Natural killer cell (primary cell): ENCODE measurements around the gene NPY. TPM values are rescaled to one million over a fixed set of nuclear protein-coding genes. Genes with fewer than 3 reads are reported as not detected.

Experiments
- ATAC-seq, 3 donors: fragments of 150-1000 bp in 2 of 3; fragments of 200-7000 bp in 1 of 3; cut with Tn5 transposase; 1 replicate in 1 of 3; 2 replicates in 2 of 3; pipeline ENCODE4 v1.10.0; 2021; ENCODE audit warnings: mild to moderate bottlenecking in 2 of 3, moderate library complexity in 2 of 3
- DNase-seq, 2 donors: peaks; one replicate each; pipeline versions ENCODE4 v3.0.0 to v3.0.0-alpha.2; 2013 to 2021; ENCODE audit warnings: mixed read lengths in 1 of 2
- H3K27ac ChIP-seq: one replicate; pipeline ENCODE4 v1.5.1; 2013; ENCODE audit warnings: mild to moderate bottlenecking, low read length
- H3K27me3 ChIP-seq: one replicate; pipeline ENCODE4 v1.6.1; 2013; ENCODE audit warnings: low read length; ENCODE audit not compliant: control insufficient read depth, insufficient read depth
- H3K36me3 ChIP-seq: one replicate; pipeline ENCODE4 v1.6.1; 2013; ENCODE audit warnings: low read length; ENCODE audit not compliant: control insufficient read depth, insufficient read depth
- H3K4me1 ChIP-seq: one replicate; pipeline ENCODE4 v1.6.1; 2013; ENCODE audit warnings: low read length; ENCODE audit not compliant: control insufficient read depth, insufficient read depth
- H3K4me3 ChIP-seq: one replicate; pipeline ENCODE4 v1.5.1; 2013; ENCODE audit warnings: low read length
- H3K9me3 ChIP-seq: one replicate; pipeline ENCODE4 v1.6.1; 2013; ENCODE audit warnings: low read length; ENCODE audit not compliant: control insufficient read depth, insufficient read depth
- H3K27ac Mint-ChIP-seq, 2 donors: one replicate each; pipeline ENCODE4 v1.8.0; 2022; ENCODE audit warnings: mild to moderate bottlenecking in 2 of 2, mixed read lengths in 2 of 2, moderate library complexity in 1 of 2
- H3K27me3 Mint-ChIP-seq, 2 donors: one replicate each; pipeline ENCODE4 v1.8.0; 2022; ENCODE audit warnings: low read depth in 2 of 2, mixed read lengths in 2 of 2
- H3K36me3 Mint-ChIP-seq: one replicate; pipeline ENCODE4 v1.8.0; 2022; ENCODE audit warnings: mixed read lengths
- H3K4me1 Mint-ChIP-seq, 2 donors: one replicate each; pipeline ENCODE4 v1.8.0; 2022; ENCODE audit warnings: mixed read lengths in 2 of 2
- H3K4me3 Mint-ChIP-seq: one replicate; pipeline ENCODE4 v1.8.0; 2022; ENCODE audit warnings: mild to moderate bottlenecking, moderate library complexity, mixed read lengths
- H3K9me3 Mint-ChIP-seq, 2 donors: one replicate each; pipeline ENCODE4 v1.8.0; 2022; ENCODE audit warnings: mixed read lengths in 2 of 2
- CTCF ChIP-seq: fragments of 200-600 bp; IDR thresholded peaks from one replicate; pipeline ENCODE4 v1.8.0; 2022; ENCODE audit warnings: antibody characterized with exemption
- WGBS: methylation state at CpG from one replicate; pipeline ENCODE4 v1.1.7; 2013; ENCODE audit warnings: missing lambda C conversion rate; ENCODE audit not compliant: insufficient coverage; 5-methylcytosine and 5-hydroxymethylcytosine counted together
- intact Hi-C: fragments of 100-400 bp; cut with micrococcal nuclease; formaldehyde crosslinking; loops from one replicate; pipeline ENCODE4 v1.14.2; 2022
- total RNA-seq, 4 donors: library from RNA; stranded (reverse); fragments of 120-200 nt in 1 of 4; gene quantifications; one replicate each; pipeline versions ENCODE4 v1.2.3 to v1.2.4, GENCODE V29; 2013 to 2022

NPY gene
- total RNA-seq, 3 donors from 2014 or later (not counting 1 experiment from before 2014, with no cell fraction given): not detected

GRCh38 chr7:24337180-24337579 lies 53.2 kb downstream of the NPY start:
- H3K9me3 Mint-ChIP-seq: peaks cover 0 to 4% of the 10 kb centered on the region in 2 donors
- no peaks in the 10 kb centered on the region for H3K36me3 ChIP-seq
- no peak overlapping the region for H3K4me3 Mint-ChIP-seq
- no peaks in the 10 kb centered on the region for H3K4me1 ChIP-seq
- no peaks in the 10 kb centered on the region for H3K9me3 ChIP-seq
- intact Hi-C loops: no loop called here
- no peaks in the 10 kb centered on the region for H3K27me3 ChIP-seq
- H3K36me3 Mint-ChIP-seq: no peaks in the 10 kb centered on the region
- H3K27ac Mint-ChIP-seq: no peak overlapping the region
- no peak for ATAC-seq
- H3K4me1 Mint-ChIP-seq: no peaks in the 10 kb centered on the region
- no peak for TF ChIP-seq CTCF
- no peak for DNase-seq
- 42% methylated on average over 6 of the region's 6 CpGs for WGBS
- H3K4me3 ChIP-seq: no peak overlapping the region
- peaks cover 12 to 31% of the 10 kb centered on the region in 2 donors for H3K27me3 Mint-ChIP-seq
- H3K27ac ChIP-seq: no peak overlapping the region

DNA sequence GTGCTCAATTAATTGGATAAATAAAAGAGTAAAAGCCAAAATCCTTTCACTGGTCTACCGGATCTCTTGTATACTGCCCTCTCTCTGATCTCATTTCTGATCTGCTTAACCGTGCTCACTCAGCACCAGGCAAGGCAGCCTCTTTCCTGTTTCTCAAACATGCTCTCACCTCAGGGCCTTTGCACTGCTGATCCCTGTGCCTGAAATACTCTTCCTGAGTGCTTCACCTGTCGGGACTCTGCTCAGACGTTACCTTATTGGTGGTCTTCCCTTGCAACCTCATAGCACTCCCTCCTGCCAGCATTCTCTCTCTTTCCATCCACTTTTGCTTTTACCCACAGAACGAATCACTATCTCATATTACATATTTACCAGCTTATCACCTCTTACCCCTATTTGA lies 55.6 kb downstream of the NPY start:
- no peak overlapping the region for H3K4me3 ChIP-seq
- H3K4me1 Mint-ChIP-seq: no peaks in the 10 kb centered on the region
- no peak for TF ChIP-seq CTCF
- H3K36me3 ChIP-seq: no peaks in the 10 kb centered on the region
- no peak overlapping the region for H3K4me3 Mint-ChIP-seq
- intact Hi-C loops: no loop called here
- no peak overlapping the region for H3K27ac Mint-ChIP-seq
- H3K27me3 Mint-ChIP-seq: peaks cover 6 to 14% of the 10 kb centered on the region in 2 donors
- no peaks in the 10 kb centered on the region for H3K9me3 ChIP-seq
- ATAC-seq (no peak), DNase-seq (no peak)
- H3K9me3 Mint-ChIP-seq: no peaks in the 10 kb centered on the region
- WGBS: 80% methylated on average over 5 of the region's 5 CpGs
- H3K4me1 ChIP-seq: no peaks in the 10 kb centered on the region
- no peaks in the 10 kb centered on the region for H3K27me3 ChIP-seq
- no peaks in the 10 kb centered on the region for H3K36me3 Mint-ChIP-seq
- no peak overlapping the region for H3K27ac ChIP-seq

- H3K9me3 Mint-ChIP-seq: no peaks in the 10 kb centered on the region
- H3K27ac Mint-ChIP-seq: no peak overlapping the region
- intact Hi-C loops: no loop called here
- DNase-seq (no peak), ATAC-seq (no peak)
- H3K27me3 ChIP-seq: no peaks in the 10 kb centered on the region
- WGBS: 83% methylated on average over 3 of the region's 3 CpGs
- H3K27ac ChIP-seq: no peak overlapping the region
- H3K4me3 ChIP-seq: no peak overlapping the region
- H3K9me3 ChIP-seq: no peaks in the 10 kb centered on the region
- no peaks in the 10 kb centered on the region for H3K4me1 ChIP-seq
- peaks cover 6 to 14% of the 10 kb centered on the region in 2 donors for H3K27me3 Mint-ChIP-seq
- H3K36me3 ChIP-seq: no peaks in the 10 kb centered on the region
- H3K4me1 Mint-ChIP-seq: no peaks in the 10 kb centered on the region
- no peak for TF ChIP-seq CTCF
- H3K4me3 Mint-ChIP-seq: no peak overlapping the region
- no peaks in the 10 kb centered on the region for H3K36me3 Mint-ChIP-seq
Measured at GRCh38 chr7:24340727-24341126, 56.7 kb downstream of the NPY start.
